Measurements from ENCODE around the gene PRRC1. TPM values are rescaled to one million over a fixed set of nuclear protein-coding genes. Genes with fewer than 3 reads are reported as not detected.

Gene PRRC1
- total RNA-seq, 4 donors from 2014 or later = 34.1 to 60.9 (median 46.3) TPM

GRCh38 chr5:127549551-127549950, 32.1 kb downstream of the PRRC1 start:
- DNase-seq = no peak
- no peaks in the 10 kb centered on the region for H3K4me1 ChIP-seq
- peaks cover 0 to 61% (median 0%) of the 10 kb centered on the region in 3 donors for H3K36me3 ChIP-seq
- H3K4me3 ChIP-seq = no peak overlapping the region
- no peak overlapping the region for H3K27ac ChIP-seq
- H3K27me3 ChIP-seq = no peaks in the 10 kb centered on the region
- TF ChIP-seq, protein P1, sequence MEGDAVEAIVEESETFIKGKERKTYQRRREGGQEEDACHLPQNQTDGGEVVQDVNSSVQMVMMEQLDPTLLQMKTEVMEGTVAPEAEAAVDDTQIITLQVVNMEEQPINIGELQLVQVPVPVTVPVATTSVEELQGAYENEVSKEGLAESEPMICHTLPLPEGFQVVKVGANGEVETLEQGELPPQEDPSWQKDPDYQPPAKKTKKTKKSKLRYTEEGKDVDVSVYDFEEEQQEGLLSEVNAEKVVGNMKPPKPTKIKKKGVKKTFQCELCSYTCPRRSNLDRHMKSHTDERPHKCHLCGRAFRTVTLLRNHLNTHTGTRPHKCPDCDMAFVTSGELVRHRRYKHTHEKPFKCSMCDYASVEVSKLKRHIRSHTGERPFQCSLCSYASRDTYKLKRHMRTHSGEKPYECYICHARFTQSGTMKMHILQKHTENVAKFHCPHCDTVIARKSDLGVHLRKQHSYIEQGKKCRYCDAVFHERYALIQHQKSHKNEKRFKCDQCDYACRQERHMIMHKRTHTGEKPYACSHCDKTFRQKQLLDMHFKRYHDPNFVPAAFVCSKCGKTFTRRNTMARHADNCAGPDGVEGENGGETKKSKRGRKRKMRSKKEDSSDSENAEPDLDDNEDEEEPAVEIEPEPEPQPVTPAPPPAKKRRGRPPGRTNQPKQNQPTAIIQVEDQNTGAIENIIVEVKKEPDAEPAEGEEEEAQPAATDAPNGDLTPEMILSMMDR (IDR thresholded peaks at IDR 0.05) = no peak
- no peak for TF ChIP-seq POLR2A (IDR thresholded peaks at IDR 0.05)
- H3K9me3 ChIP-seq = no peaks in the 10 kb centered on the region

- no peaks in the 10 kb centered on the region for H3K9me3 ChIP-seq
- no peak overlapping the region for H3K27ac ChIP-seq
- H3K27me3 ChIP-seq = no peaks in the 10 kb centered on the region
- H3K4me1 ChIP-seq = no peaks in the 10 kb centered on the region
- H3K4me3 ChIP-seq = no peak overlapping the region
- H3K36me3 ChIP-seq = peaks cover 0 to 57% (median 0%) of the 10 kb centered on the region in 3 donors
- no peak for DNase-seq
- TF ChIP-seq, protein P1 (IDR thresholded peaks at IDR 0.05) = no peak
- no peak for TF ChIP-seq POLR2A (IDR thresholded peaks at IDR 0.05)
Measured at GRCh38 chr5:127550652-127551409, 33.4 kb downstream of the PRRC1 start.

GRCh38 chr5:127551410-127552041, 34.1 kb downstream of the PRRC1 start:
- no peak overlapping the region for H3K27ac ChIP-seq
- DNase-seq = no peak
- H3K4me3 ChIP-seq = no peak overlapping the region
- H3K9me3 ChIP-seq = no peaks in the 10 kb centered on the region
- TF ChIP-seq, protein P1 (IDR thresholded peaks at IDR 0.05) = no peak
- no peak for TF ChIP-seq POLR2A (IDR thresholded peaks at IDR 0.05)
- peaks cover 0 to 55% (median 0%) of the 10 kb centered on the region in 3 donors for H3K36me3 ChIP-seq
- H3K4me1 ChIP-seq = no peaks in the 10 kb centered on the region
- H3K27me3 ChIP-seq = no peaks in the 10 kb centered on the region

GRCh38 chr5:127555826-127556225, 38.4 kb downstream of the PRRC1 start:
- Histone ChIP-seq H3K36me3 (peaks cover 0 to 32% (median 0%) of the 10 kb centered on the region in 3 donors), H3K27ac (no peak overlapping the region)

GRCh38 chr5:127556609-127557334, 39.3 kb downstream of the PRRC1 start:
- TF ChIP-seq, protein P1 (IDR thresholded peaks at IDR 0.05) = no peak
- TF ChIP-seq POLR2A (IDR thresholded peaks at IDR 0.05) = no peak
- Histone ChIP-seq H3K27me3 (no peaks in the 10 kb centered on the region), H3K9me3 (no peaks in the 10 kb centered on the region), H3K4me1 (no peaks in the 10 kb centered on the region), H3K36me3 (peaks cover 0 to 26% (median 0%) of the 10 kb centered on the region in 3 donors), H3K27ac (no peak overlapping the region), H3K4me3 (no peak overlapping the region)
- no peak for DNase-seq

More at GRCh38 chr5:127555826-127556225, 38.4 kb downstream of the PRRC1 start:
- Histone ChIP-seq H3K9me3 (no peaks in the 10 kb centered on the region), H3K27me3 (no peaks in the 10 kb centered on the region), H3K4me1 (no peaks in the 10 kb centered on the region), H3K4me3 (no peak overlapping the region)
- TF ChIP-seq, protein P1 (IDR thresholded peaks at IDR 0.05) = no peak
- TF ChIP-seq POLR2A (IDR thresholded peaks at IDR 0.05) = no peak
- no peak for DNase-seq

Measured in Peyer's patch (tissue), 4 donors.